ENCODE data around the gene SHC4.

DNA sequence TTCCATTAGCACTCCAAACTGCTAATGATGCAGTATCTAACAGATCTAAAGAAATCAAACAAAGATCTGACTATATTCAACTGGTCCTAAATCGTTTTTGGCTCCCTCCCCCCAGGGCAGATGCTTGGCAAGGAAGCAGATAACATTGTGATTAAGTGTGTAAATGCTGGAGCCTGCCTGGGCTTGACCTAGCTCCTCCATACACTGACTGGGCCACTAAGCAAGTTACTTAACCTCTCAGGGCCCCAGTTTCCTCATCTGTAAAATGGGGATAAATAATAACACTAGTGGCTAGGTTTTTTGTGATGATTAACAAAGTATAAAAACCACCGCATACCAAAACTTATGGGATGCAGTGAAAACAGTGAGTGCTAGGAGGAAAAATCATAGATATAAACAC, 76.6 kb downstream of the SHC4 start:
- TF ChIP-seq ZNF274 (IDR thresholded peaks at IDR 0.05; ENCODE audit: low read depth, low read length) (no peak), SUZ12 (IDR thresholded peaks at IDR 0.05; ENCODE audit: extremely low read depth, insufficient read depth, insufficient read length) (no peak), YY1 (IDR thresholded peaks at IDR 0.05; ENCODE audit: insufficient read depth, insufficient read length) (no peak)
